ENCODE data around the gene SPINK4.

DNA sequence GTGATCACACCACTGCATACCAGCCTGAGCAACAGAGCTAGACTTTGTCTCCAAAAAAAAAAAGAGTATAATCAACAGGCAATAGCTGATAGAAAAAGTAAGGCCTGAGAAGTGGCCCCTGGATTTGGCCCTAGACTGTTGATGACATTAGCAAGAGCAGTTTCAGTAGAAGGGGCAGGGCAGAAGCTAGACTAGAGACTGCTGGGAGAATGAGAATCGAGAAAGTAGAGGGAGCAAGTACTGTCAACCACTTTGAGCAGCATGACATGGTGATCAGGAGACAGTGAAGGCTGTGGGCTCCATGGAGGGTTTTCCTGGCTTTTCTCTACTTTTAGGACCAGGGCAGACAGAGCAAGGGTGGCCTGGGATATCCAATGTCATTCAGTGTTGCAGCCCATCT is 37.9 kb upstream of the SPINK4 start:
- TF ChIP-seq, protein P1, sequence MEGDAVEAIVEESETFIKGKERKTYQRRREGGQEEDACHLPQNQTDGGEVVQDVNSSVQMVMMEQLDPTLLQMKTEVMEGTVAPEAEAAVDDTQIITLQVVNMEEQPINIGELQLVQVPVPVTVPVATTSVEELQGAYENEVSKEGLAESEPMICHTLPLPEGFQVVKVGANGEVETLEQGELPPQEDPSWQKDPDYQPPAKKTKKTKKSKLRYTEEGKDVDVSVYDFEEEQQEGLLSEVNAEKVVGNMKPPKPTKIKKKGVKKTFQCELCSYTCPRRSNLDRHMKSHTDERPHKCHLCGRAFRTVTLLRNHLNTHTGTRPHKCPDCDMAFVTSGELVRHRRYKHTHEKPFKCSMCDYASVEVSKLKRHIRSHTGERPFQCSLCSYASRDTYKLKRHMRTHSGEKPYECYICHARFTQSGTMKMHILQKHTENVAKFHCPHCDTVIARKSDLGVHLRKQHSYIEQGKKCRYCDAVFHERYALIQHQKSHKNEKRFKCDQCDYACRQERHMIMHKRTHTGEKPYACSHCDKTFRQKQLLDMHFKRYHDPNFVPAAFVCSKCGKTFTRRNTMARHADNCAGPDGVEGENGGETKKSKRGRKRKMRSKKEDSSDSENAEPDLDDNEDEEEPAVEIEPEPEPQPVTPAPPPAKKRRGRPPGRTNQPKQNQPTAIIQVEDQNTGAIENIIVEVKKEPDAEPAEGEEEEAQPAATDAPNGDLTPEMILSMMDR (IDR thresholded peaks at IDR 0.05), result no peak
- TF ChIP-seq POLR2A (IDR thresholded peaks at IDR 0.05), result no peak
